DOHH2 (cell line): ENCODE measurements around the gene MARVELD1.

ENCODE experiments used
- CTCF ChIP-seq: fragments of 200-600 bp; sonication (generic); IDR thresholded peaks from one replicate; pipeline ENCODE4 v1.5.1; 2014; ENCODE audit warnings: antibody characterized with exemption, mild to moderate bottlenecking, low read depth, low read length; ENCODE audit not compliant: poor library complexity, severe bottlenecking
- EZH2phosphoT487 ChIP-seq: fragments of 200-600 bp; sonication (generic); IDR thresholded peaks from 2 replicates; pipeline ENCODE4 v1.6.1; 2017; ENCODE audit warnings: borderline replicate concordance, mild to moderate bottlenecking, antibody characterized with exemption, low read length, moderate library complexity, mixed read lengths

- no peak for TF ChIP-seq CTCF
- no peak for TF ChIP-seq EZH2phosphoT487
These were observed 50.4 kb downstream of the MARVELD1 start for GRCh38 chr10:97763947-97764346.
